HG03571 (cell line): Measurements from ENCODE around the gene NFAM1.

ENCODE experiments used
- ATAC-seq: cut with Tn5 transposase; IDR thresholded peaks from one replicate; pipeline ENCODE4 v1.9.1; 2021; ENCODE audit not compliant: unreplicated experiment

NFAM1 gene

GRCh38 chr22:42439821-42440674, 7.8 kb upstream of the NFAM1 start:
- no peak for ATAC-seq

- ATAC-seq = no peak
Observed at GRCh38 chr22:42439021-42439567, 6.9 kb upstream of the NFAM1 start.

- no peak for ATAC-seq
Observed at GRCh38 chr22:42438293-42438650, 6.1 kb upstream of the NFAM1 start.

- peak; percentile 41 for ATAC-seq
Observed at GRCh38 chr22:42437488-42438292, 5.5 kb upstream of the NFAM1 start.

- ATAC-seq = no peak
Observed at GRCh38 chr22:42436404-42436803, 4.2 kb upstream of the NFAM1 start.

GRCh38 chr22:42434748-42435425, 2.7 kb upstream of the NFAM1 start:
- ATAC-seq = no peak

- no peak for ATAC-seq
Observed at GRCh38 chr22:42433754-42434682, 1.8 kb upstream of the NFAM1 start.

GRCh38 chr22:42432818-42433217, 615 bp upstream of the NFAM1 start:
- no peak for ATAC-seq

GRCh38 chr22:42431401-42432019, 693 bp downstream of the NFAM1 start:
- ATAC-seq = no peak

GRCh38 chr22:42430528-42431125, 1.6 kb downstream of the NFAM1 start:
- no peak for ATAC-seq

GRCh38 chr22:42428760-42429159, 3.4 kb downstream of the NFAM1 start:
- no peak for ATAC-seq

- ATAC-seq = no peak
Observed at GRCh38 chr22:42428025-42428424, 4.2 kb downstream of the NFAM1 start.

- ATAC-seq = no peak
Observed at GRCh38 chr22:42427167-42427566, 5.0 kb downstream of the NFAM1 start.

- ATAC-seq = no peak
Observed at GRCh38 chr22:42425989-42426355, 6.2 kb downstream of the NFAM1 start.

GRCh38 chr22:42425337-42425988, 6.7 kb downstream of the NFAM1 start:
- ATAC-seq = no peak

- no peak for ATAC-seq
Observed at GRCh38 chr22:42419243-42419881, 12.8 kb downstream of the NFAM1 start.

- no peak for ATAC-seq
Observed at GRCh38 chr22:42418811-42419242, 13.4 kb downstream of the NFAM1 start.

- no peak for ATAC-seq
Observed at GRCh38 chr22:42417645-42418305, 14.4 kb downstream of the NFAM1 start.
